Femur (tissue), 1 donor: ENCODE measurements around the gene PDGFB.

ENCODE experiments used
- DNase-seq: peaks from one replicate; pipeline ENCODE4 v3.0.0-alpha.2; 2017

The PDGFB gene

GRCh38 chr22:39244496-39245129 lies at the start of gene PDGFB:
Gene PDGFB, minus strand, starts transcription at chr22:39244982. Its CDS starts 1,019 bp downstream, at chr22:39243963.
- DNase-seq: no peak

- no peak for DNase-seq
Observed at GRCh38 chr22:39293766-39294368, 49.1 kb upstream of the PDGFB start.

GRCh38 chr22:39292561-39293074 lies 47.8 kb upstream of the PDGFB start:
- peak; percentile 86 for DNase-seq

- no peak for DNase-seq
Observed at GRCh38 chr22:39292031-39292462, 47.3 kb upstream of the PDGFB start.

GRCh38 chr22:39291523-39291922 lies 46.7 kb upstream of the PDGFB start:
- DNase-seq: no peak

- peak; percentile 78 for DNase-seq
Observed at GRCh38 chr22:39290724-39291161, 46.0 kb upstream of the PDGFB start.

- peak; percentile 24 for DNase-seq
Observed at GRCh38 chr22:39289975-39290720, 45.4 kb upstream of the PDGFB start.

GRCh38 chr22:39289533-39289932 lies 44.8 kb upstream of the PDGFB start:
- peak; percentile 17 for DNase-seq

GRCh38 chr22:39288135-39288898 lies 43.5 kb upstream of the PDGFB start:
- DNase-seq: no peak

GRCh38 chr22:39287076-39287725 lies 42.4 kb upstream of the PDGFB start:
- peak; percentile 44 for DNase-seq

- no peak for DNase-seq
Observed at GRCh38 chr22:39284983-39285382, 40.2 kb upstream of the PDGFB start.

GRCh38 chr22:39284142-39284980 lies 39.6 kb upstream of the PDGFB start:
- no peak for DNase-seq

GRCh38 chr22:39283322-39284141 lies 38.8 kb upstream of the PDGFB start:
- peak; percentile 66 for DNase-seq

GRCh38 chr22:39282645-39283321 lies 38.0 kb upstream of the PDGFB start:
- no peak for DNase-seq

GRCh38 chr22:39281126-39281525 lies 36.3 kb upstream of the PDGFB start:
- no peak for DNase-seq

GRCh38 chr22:39280250-39280649 lies 35.5 kb upstream of the PDGFB start:
- no peak for DNase-seq

GRCh38 chr22:39279170-39279850 lies 34.5 kb upstream of the PDGFB start:
- DNase-seq: no peak

GRCh38 chr22:39278040-39278439 lies 33.3 kb upstream of the PDGFB start:
- peak; percentile 66 for DNase-seq

- no peak for DNase-seq
Observed at GRCh38 chr22:39277142-39277607, 32.4 kb upstream of the PDGFB start.
